Measurements from ENCODE around the gene SDS. TPM values are rescaled to one million over a fixed set of nuclear protein-coding genes. Genes with fewer than 3 reads are reported as not detected.

The SDS gene
- total RNA-seq, 1 experiment from 2014 or later: not detected

GRCh38 chr12:113407931-113408600, 4.4 kb upstream of the SDS start:
- no peak for DNase-seq (ENCODE audit: low read depth)
- in situ Hi-C loops (cut with HindIII; ENCODE audit: low pct_unique_long_range_greater_than_20kb, low sequenced_read_pairs): no loop called here

GRCh38 chr12:113405694-113406093, 2.0 kb upstream of the SDS start:
- in situ Hi-C loops (cut with HindIII; ENCODE audit: low pct_unique_long_range_greater_than_20kb, low sequenced_read_pairs): no loop called here
- no peak for DNase-seq (ENCODE audit: low read depth)

- DNase-seq (ENCODE audit: low read depth): no peak
- in situ Hi-C loops (cut with HindIII; ENCODE audit: low pct_unique_long_range_greater_than_20kb, low sequenced_read_pairs): no loop called here
Measured at GRCh38 chr12:113402586-113403260, 964 bp downstream of the SDS start.

- in situ Hi-C loops (cut with HindIII; ENCODE audit: low pct_unique_long_range_greater_than_20kb, low sequenced_read_pairs): no loop called here
- DNase-seq (ENCODE audit: low read depth): no peak
Measured at GRCh38 chr12:113401066-113402000, 2.4 kb downstream of the SDS start.

- in situ Hi-C loops (cut with HindIII; ENCODE audit: low pct_unique_long_range_greater_than_20kb, low sequenced_read_pairs): no loop called here
- DNase-seq (ENCODE audit: low read depth): no peak
Measured at GRCh38 chr12:113400362-113400761, 3.3 kb downstream of the SDS start.

- in situ Hi-C loops (cut with HindIII; ENCODE audit: low pct_unique_long_range_greater_than_20kb, low sequenced_read_pairs): no loop called here
- no peak for DNase-seq (ENCODE audit: low read depth)
Measured at GRCh38 chr12:113399490-113399889, 4.2 kb downstream of the SDS start.

- in situ Hi-C loops (cut with HindIII; ENCODE audit: low pct_unique_long_range_greater_than_20kb, low sequenced_read_pairs): no loop called here
Measured at GRCh38 chr12:113398346-113399290, 5.1 kb downstream of the SDS start.

GRCh38 chr12:113397497-113398197, 6.0 kb downstream of the SDS start:
- no peak for DNase-seq (ENCODE audit: low read depth)
- in situ Hi-C loops (cut with HindIII; ENCODE audit: low pct_unique_long_range_greater_than_20kb, low sequenced_read_pairs): no loop called here

More at GRCh38 chr12:113398346-113399290, 5.1 kb downstream of the SDS start:
- no peak for DNase-seq (ENCODE audit: low read depth)

GRCh38 chr12:113396828-113397496, 6.7 kb downstream of the SDS start:
- DNase-seq (ENCODE audit: low read depth): no peak
- in situ Hi-C loops (cut with HindIII; ENCODE audit: low pct_unique_long_range_greater_than_20kb, low sequenced_read_pairs): no loop called here

GRCh38 chr12:113396200-113396599, 7.5 kb downstream of the SDS start:
- no peak for DNase-seq (ENCODE audit: low read depth)
- in situ Hi-C loops (cut with HindIII; ENCODE audit: low pct_unique_long_range_greater_than_20kb, low sequenced_read_pairs): no loop called here

GRCh38 chr12:113395119-113395518, 8.6 kb downstream of the SDS start:
- in situ Hi-C loops (cut with HindIII; ENCODE audit: low pct_unique_long_range_greater_than_20kb, low sequenced_read_pairs): no loop called here

GRCh38 chr12:113393749-113394148, 9.9 kb downstream of the SDS start:
- DNase-seq (ENCODE audit: low read depth): no peak
- in situ Hi-C loops (cut with HindIII; ENCODE audit: low pct_unique_long_range_greater_than_20kb, low sequenced_read_pairs): no loop called here

More at GRCh38 chr12:113395119-113395518, 8.6 kb downstream of the SDS start:
- DNase-seq (ENCODE audit: low read depth): no peak

GRCh38 chr12:113392988-113393579, 10.6 kb downstream of the SDS start:
- DNase-seq (ENCODE audit: low read depth): peak; percentile 18
- in situ Hi-C loops (cut with HindIII; ENCODE audit: low pct_unique_long_range_greater_than_20kb, low sequenced_read_pairs): no loop called here

- DNase-seq (ENCODE audit: low read depth): no peak
- in situ Hi-C loops (cut with HindIII; ENCODE audit: low pct_unique_long_range_greater_than_20kb, low sequenced_read_pairs): no loop called here
Measured at GRCh38 chr12:113392520-113392919, 11.2 kb downstream of the SDS start.

GRCh38 chr12:113391650-113392337, 11.9 kb downstream of the SDS start:
- in situ Hi-C loops (cut with HindIII; ENCODE audit: low pct_unique_long_range_greater_than_20kb, low sequenced_read_pairs): no loop called here
- no peak for DNase-seq (ENCODE audit: low read depth)

- in situ Hi-C loops (cut with HindIII; ENCODE audit: low pct_unique_long_range_greater_than_20kb, low sequenced_read_pairs): no loop called here
- DNase-seq (ENCODE audit: low read depth): no peak
Measured at GRCh38 chr12:113391145-113391544, 12.5 kb downstream of the SDS start.

All from Caki2 (cell line).